ENCODE measurements around the gene CDRT15L2.
A peak's percentile ranks its signal among the peaks of the same experiment; 100 is the strongest.
"Not testable (repeated sequence)": the region's sequence is repeated elsewhere in the genome, so short reads cannot be mapped to it uniquely, and the experiment has no call there.

Gene CDRT15L2

DNA sequence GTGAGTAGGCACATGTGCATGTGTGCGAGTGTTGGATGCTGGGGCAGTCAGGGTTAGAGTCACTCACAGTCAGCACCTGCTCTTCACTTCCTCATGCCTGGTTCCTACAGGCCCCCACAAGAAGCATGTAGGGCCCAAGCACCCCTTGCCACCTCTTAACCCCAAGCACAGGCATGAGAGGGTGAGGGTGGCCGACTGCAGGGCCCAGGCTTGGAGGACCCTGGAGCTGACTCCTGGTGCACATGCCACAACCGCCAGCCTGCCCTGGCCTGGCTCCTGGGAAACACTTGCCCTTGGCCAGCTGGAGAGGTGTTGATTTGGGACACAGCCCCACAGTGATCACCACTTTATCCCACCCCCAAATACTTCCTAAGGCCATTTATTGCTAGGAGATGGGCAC is 16.9 kb upstream of the CDRT15L2 start:
- TF ChIP-seq, protein P1, sequence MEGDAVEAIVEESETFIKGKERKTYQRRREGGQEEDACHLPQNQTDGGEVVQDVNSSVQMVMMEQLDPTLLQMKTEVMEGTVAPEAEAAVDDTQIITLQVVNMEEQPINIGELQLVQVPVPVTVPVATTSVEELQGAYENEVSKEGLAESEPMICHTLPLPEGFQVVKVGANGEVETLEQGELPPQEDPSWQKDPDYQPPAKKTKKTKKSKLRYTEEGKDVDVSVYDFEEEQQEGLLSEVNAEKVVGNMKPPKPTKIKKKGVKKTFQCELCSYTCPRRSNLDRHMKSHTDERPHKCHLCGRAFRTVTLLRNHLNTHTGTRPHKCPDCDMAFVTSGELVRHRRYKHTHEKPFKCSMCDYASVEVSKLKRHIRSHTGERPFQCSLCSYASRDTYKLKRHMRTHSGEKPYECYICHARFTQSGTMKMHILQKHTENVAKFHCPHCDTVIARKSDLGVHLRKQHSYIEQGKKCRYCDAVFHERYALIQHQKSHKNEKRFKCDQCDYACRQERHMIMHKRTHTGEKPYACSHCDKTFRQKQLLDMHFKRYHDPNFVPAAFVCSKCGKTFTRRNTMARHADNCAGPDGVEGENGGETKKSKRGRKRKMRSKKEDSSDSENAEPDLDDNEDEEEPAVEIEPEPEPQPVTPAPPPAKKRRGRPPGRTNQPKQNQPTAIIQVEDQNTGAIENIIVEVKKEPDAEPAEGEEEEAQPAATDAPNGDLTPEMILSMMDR (conservative IDR thresholded peaks at IDR 0.05; ENCODE audit: low read depth, low read length): no peak
- no peak overlapping the region for H3K4me3 ChIP-seq (ENCODE audit: low read depth, low read length)
- DNase-seq (ENCODE audit: low read depth): no peak

GRCh38 chr17:20565245-20565644 is 14.3 kb upstream of the CDRT15L2 start:
- DNase-seq (ENCODE audit: low read depth); H3K4me3 ChIP-seq (ENCODE audit: low read depth, low read length): not testable (repeated sequence)

DNA sequence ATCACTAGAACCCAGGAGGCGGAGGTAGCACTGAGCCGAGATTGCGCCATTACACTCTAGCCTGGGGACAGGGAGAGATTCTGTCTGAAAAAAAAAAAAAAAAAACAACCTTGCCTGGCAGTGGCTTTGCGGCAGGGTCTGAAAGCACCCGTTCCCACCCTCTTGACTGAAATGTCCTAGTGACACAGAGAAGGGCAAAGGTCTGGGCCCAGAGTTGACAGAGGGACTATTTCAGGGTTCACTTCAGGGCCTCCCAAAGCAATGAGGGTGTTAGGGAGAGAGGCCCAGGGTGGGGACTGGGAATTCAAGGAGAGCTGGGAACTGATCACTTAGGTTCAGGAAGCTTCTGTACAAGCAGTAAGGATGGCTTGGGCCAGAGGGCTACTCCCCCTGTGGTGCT is 13.8 kb upstream of the CDRT15L2 start:
- no peak overlapping the region for H3K4me3 ChIP-seq (ENCODE audit: low read depth, low read length)
- no peak for DNase-seq (ENCODE audit: low read depth)
- TF ChIP-seq, protein P1 (conservative IDR thresholded peaks at IDR 0.05; ENCODE audit: low read depth, low read length): no peak

DNA sequence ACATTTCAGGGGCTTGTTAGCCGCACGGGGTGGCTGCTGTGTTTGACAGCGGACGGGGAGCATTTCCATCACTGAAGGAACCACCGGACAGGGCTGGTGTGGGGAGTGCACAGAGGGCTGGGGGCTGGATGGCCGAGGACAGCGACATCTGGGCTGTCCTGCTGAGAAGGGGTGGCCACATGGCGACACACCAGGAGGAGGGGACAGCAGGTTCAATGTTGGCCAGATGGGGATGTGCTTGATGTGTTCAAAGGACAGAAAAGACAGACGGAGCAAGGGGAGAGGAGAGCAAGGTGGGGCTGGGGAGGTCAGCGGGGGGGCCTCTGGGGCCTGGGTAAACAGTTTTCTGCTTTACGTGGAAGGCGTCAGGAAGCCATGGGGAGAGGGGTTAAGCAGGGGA is 12.8 kb upstream of the CDRT15L2 start:
- H3K4me3 ChIP-seq (ENCODE audit: low read depth, low read length); DNase-seq (ENCODE audit: low read depth): not testable (repeated sequence)

DNA sequence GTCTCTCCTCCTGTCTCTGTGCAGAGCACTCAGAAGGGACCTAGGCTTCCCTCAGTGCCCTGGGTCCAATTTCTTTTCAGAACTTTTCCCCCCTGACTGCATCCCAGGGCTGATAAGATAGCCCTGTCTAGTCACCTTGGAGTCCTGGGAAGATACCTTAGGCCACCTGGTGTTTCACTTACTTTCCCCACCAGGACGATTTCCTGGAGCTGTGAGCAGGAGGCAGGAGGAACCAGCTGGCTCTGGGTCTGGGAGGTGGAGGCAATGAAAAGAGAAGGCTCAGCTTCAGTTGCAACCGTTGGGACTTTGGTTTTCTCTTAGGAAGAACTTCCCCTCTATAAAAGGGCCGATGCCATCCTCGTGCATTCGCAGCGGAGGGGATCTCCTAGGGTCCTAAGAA is 12.1 kb upstream of the CDRT15L2 start:
- DNase-seq (ENCODE audit: low read depth); H3K4me3 ChIP-seq (ENCODE audit: low read depth, low read length): not testable (repeated sequence)

DNA sequence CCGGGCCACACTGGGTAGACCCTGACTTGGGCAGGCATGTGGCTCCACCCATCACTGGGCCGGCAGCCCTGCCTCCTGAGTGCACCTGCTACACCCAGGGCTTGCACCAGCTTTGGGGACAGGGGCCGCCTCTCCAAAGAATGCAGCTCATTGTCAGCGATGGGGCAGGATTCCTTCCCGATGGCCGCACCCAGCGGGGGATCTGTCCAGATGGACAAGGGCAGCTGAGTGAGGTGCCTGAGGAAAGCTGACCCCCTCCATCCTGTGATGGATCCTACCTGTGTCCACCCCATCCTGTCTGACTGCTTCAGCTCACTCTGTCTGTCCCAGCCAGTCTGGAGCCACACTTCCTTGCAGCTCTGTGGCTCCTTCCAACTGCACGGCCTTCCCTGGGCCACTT is 10.9 kb upstream of the CDRT15L2 start:
- DNase-seq (ENCODE audit: low read depth): not testable (repeated sequence)

DNA sequence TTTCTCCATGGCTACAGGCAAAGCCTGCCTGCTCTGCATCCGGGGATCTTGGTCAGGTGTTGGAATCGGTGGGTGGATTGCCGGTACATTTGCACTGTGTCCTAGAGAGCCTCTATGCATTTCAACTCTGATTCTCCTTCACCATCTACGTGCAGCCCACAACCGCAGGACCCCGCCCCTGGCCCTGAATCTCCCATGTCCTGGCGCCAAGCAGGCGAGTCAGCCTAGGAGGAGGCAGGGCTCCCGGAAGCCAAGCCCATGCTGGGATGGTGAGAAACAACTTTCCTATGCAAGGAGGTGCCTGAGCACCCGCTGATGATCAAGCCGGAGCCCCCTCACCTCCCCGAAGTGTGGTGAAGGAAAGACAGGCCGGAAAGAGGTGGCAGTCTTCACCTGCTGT is 7.9 kb upstream of the CDRT15L2 start:
- not testable (repeated sequence) for H3K4me3 ChIP-seq (ENCODE audit: low read depth, low read length); DNase-seq (ENCODE audit: low read depth)

More for the DNA sequence above, 10.9 kb upstream of the CDRT15L2 start:
- H3K4me3 ChIP-seq (ENCODE audit: low read depth, low read length): not testable (repeated sequence)

GRCh38 chr17:20573216-20573615 is 6.3 kb upstream of the CDRT15L2 start:
- not testable (repeated sequence) for H3K4me3 ChIP-seq (ENCODE audit: low read depth, low read length); DNase-seq (ENCODE audit: low read depth)

DNA sequence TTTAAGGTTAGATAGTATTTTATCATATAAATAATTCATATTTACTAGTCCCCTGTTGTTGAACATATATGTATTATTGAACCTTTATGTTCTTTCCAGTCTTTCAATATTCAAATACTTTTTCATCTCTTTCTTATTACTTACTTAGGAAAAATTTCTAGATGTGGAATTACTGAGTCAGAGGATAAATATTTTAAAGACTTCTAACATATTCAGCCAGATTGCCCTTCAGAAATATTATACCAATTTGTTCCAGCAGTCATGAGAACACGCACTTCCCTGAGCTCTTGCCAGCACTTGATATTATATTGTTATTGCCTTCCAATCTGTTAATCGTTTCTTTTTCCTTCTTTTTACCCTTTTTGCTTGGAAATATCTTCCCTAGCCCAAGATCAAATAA is 4.5 kb upstream of the CDRT15L2 start:
- peak; percentile 4 for DNase-seq (ENCODE audit: low read depth)
- not testable (repeated sequence) for H3K4me3 ChIP-seq (ENCODE audit: low read depth, low read length)

DNA sequence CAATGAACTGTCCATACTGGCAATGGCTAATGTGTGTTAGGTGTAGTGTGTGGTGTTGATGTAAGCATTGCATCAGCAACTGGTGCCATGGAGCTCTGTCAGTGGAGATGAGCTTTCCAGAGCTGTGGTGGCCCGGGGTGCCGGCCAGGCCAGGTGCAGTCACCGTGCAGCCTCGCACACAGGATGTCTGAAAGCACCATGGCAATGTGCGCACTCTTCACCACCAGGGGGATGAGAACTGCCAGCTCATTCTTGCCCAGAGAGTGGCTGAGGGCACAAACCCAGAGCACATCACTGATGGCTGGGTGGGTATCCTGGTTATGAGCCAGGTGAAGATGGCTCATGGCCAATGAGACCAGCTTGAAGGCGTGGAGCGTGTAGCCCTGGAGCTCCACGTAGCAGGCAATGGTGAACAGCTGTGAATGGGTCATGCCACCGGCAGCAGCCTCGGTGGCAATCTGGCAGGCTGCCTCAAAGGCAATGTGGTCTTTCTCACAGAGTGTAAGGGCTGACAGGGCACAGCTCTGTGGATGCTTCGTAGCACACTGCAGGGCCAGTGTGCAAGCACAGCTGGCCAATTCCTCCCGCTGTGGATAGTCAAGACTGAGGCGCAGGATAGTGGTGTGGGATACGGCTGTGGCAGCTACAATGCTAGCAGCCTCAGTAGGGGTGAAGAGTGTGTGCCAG is 4.5 kb downstream of the CDRT15L2 start:
- not testable (repeated sequence) for H3K4me3 ChIP-seq (ENCODE audit: low read depth, low read length); DNase-seq (ENCODE audit: low read depth)

DNA sequence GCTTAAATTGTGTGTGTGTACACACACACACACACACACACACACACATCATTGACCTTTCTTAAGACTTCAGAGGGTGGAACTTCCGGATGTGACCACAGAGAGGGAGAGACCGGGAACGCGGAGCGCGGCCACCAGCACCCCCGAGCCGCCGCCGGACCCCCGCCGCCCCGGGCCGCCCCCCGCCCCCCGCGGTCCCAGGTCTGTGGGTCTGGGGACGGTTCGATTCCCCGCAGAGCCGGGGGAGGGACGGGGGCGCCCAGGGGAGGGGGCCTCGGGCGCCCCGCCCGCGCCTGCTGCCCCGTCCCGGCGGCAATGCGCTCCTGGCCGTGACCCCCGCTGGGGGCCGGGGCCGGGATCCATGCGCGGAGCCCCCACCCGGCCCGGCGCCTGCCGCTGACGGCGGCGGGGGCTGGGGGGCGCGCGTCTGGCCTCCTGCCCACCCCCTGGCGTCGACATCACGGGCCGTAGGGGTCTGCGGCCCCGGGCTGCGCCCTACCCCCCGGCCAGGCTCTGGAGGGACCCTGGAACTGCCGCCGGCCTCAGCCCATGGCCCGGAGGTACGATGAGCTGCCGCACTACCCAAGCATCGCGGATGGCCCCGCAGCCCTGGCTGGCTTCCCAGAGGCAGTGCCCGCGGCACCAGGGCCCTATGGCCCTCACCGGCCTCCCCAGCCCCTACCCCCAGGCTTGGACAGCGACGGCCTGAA is 9.4 kb downstream of the CDRT15L2 start:
- peak; percentile 12 for DNase-seq (ENCODE audit: low read depth)
- H3K4me3 ChIP-seq (ENCODE audit: low read depth, low read length): not testable (repeated sequence)

GRCh38 chr17:20589454-20589810 is 9.9 kb downstream of the CDRT15L2 start:
- DNase-seq (ENCODE audit: low read depth); H3K4me3 ChIP-seq (ENCODE audit: low read depth, low read length): not testable (repeated sequence)

DNA sequence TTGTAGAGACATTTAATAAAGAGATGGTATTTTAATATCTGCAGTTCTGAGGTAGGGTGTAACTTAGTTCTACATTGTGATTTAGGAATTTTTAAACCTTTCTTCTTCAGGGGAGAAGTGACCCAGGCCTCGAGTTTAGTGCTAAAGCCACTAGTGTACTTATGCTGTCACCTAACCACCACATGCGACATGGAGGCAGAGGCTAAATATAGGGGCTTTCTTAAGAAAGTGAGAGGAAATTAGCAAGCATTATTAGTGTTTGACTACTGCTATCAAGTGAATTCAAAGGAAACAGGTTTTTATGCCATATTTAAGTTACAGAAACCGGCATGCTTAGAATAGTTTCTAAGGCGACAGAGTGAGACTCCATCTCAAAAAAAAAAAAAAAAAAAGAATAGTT is 11.5 kb downstream of the CDRT15L2 start:
- not testable (repeated sequence) for H3K4me3 ChIP-seq (ENCODE audit: low read depth, low read length)

DNA sequence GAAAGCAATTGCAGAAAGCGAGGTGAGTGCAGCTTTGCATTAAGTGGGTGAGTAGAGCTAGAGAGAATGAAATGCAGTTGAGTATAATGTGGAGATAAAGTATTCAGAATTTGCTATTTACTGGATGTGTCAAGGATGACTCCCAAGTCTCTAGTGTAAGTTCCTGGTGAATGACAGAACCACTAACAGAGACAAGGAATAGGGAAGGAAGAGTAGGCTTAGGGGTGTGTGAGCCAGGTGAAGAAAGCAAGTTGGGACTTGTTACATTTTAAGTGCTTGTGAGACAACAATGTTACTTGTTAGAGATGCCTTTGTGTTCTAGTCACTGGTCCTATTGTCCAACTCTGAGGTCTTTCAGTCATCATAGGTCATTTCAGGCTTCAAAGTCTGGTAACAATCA is 26.0 kb downstream of the CDRT15L2 start:
- DNase-seq (ENCODE audit: low read depth); H3K4me3 ChIP-seq (ENCODE audit: low read depth, low read length): not testable (repeated sequence)

More for the DNA sequence above, 11.5 kb downstream of the CDRT15L2 start:
- DNase-seq (ENCODE audit: low read depth): not testable (repeated sequence)

DNA sequence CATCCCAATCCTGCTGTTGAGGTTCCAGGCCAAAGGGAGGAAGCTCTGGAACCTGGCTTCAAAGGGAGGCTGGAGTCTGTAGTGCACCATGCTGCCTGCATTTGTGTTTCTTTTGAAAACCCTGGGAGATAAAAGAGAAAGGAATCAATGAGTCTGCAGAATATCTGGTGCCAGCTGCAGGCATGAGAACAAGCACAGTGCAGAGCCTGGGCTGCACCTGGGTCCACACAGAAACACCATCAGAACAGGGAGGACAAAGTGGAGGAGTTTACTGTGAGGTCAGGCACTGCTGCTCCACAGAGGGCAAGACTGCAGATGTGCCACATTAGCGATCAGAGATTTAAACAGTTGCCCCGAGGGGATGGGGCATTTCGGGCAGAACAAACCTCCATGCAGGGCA is 30.0 kb downstream of the CDRT15L2 start:
- not testable (repeated sequence) for DNase-seq (ENCODE audit: low read depth); H3K4me3 ChIP-seq (ENCODE audit: low read depth, low read length)
